Smooth muscle cell (in vitro differentiated cells): ENCODE data around the gene DLL4. TPM values are rescaled to one million over a fixed set of nuclear protein-coding genes. Genes with fewer than 3 reads are reported as not detected.

Source experiments
- DNase-seq: peaks from one replicate; lab custom pipeline; 2025; ENCODE audit not compliant: unreplicated experiment; lab: John Stamatoyannopoulos, UW
- H2AFZ ChIP-seq: fragments of 200-600 bp; sonication (generic); 2 replicates; pipeline ENCODE4 v1.6.0; 2016; ENCODE audit warnings: antibody characterized with exemption, low read depth, mild to moderate bottlenecking
- H3F3A ChIP-seq: fragments of 200-600 bp; sonication (generic); 2 replicates; pipeline ENCODE4 v1.6.0; 2017; ENCODE audit warnings: antibody characterized with exemption, low read depth
- H3K27ac ChIP-seq: fragments of 200-600 bp; sonication (generic); 2 replicates; pipeline ENCODE4 v1.5.1; 2016; ENCODE audit warnings: low read depth, mild to moderate bottlenecking
- H3K27me3 ChIP-seq: fragments of 200-600 bp; sonication (generic); 2 replicates; pipeline ENCODE4 v1.6.1; 2016; ENCODE audit warnings: low read depth, mild to moderate bottlenecking
- H3K36me3 ChIP-seq: fragments of 200-600 bp; sonication (generic); 2 replicates; pipeline ENCODE4 v1.5.1; 2016; ENCODE audit warnings: low read depth
- H3K4me1 ChIP-seq: fragments of 200-600 bp; sonication (generic); 2 replicates; pipeline ENCODE4 v1.5.1; 2016; ENCODE audit warnings: low read depth
- H3K4me2 ChIP-seq: fragments of 200-600 bp; sonication (generic); 2 replicates; pipeline ENCODE4 v1.6.0; 2016; ENCODE audit warnings: mild to moderate bottlenecking
- H3K4me3 ChIP-seq: fragments of 200-600 bp; sonication (generic); 2 replicates; pipeline ENCODE4 v1.5.1; 2016; ENCODE audit warnings: mild to moderate bottlenecking
- H3K79me2 ChIP-seq: fragments of 200-600 bp; sonication (generic); 2 replicates; pipeline ENCODE4 v1.6.0; 2016; ENCODE audit warnings: low read depth, mild to moderate bottlenecking
- H3K9ac ChIP-seq: fragments of 200-600 bp; sonication (generic); 2 replicates; pipeline ENCODE4 v1.6.0; 2016; ENCODE audit warnings: low read depth
- H3K9me3 ChIP-seq: fragments of 200-600 bp; sonication (generic); replicated peaks from 2 replicates; pipeline ENCODE4 v1.5.1; 2016; ENCODE audit warnings: low read depth
- H4K20me1 ChIP-seq: fragments of 200-600 bp; sonication (generic); 2 replicates; pipeline ENCODE4 v1.6.0; 2016; ENCODE audit warnings: low read depth
- WGBS: methylation state at CpG from one replicate; pipeline ENCODE4 v1.1.7; 2016; ENCODE audit warnings: low lambda C conversion rate; 5-methylcytosine and 5-hydroxymethylcytosine counted together
- polyA plus RNA-seq: library from polyadenylated mRNA; unstranded; fragments of >200 nt; fragmentation: Nextera tagmentation; extraction: Ambion mirVana; gene quantifications from 2 replicates; pipeline ENCODE4 v1.2.1, GENCODE V29; 2016
- total RNA-seq: library from RNA; depleted of rRNA; stranded (reverse); fragments of >200 nt; gene quantifications from 2 replicates; pipeline ENCODE4 v1.2.3, GENCODE V29; 2014
- TF ChIP-seq, protein P1 (sequence below): fragments of 200-600 bp; sonication (generic); IDR thresholded peaks from 2 replicates; pipeline ENCODE4 v1.5.1; 2017; ENCODE audit warnings: borderline replicate concordance, mild to moderate bottlenecking, antibody characterized with exemption; ENCODE audit not compliant: insufficient read depth, poor library complexity, severe bottlenecking

DLL4 gene
- total RNA-seq, result 0.04 TPM in 1 of 2 replicates, not detected in the other
- polyA plus RNA-seq, result 0.37 TPM in 1 of 2 replicates, not detected in the other

DNA sequence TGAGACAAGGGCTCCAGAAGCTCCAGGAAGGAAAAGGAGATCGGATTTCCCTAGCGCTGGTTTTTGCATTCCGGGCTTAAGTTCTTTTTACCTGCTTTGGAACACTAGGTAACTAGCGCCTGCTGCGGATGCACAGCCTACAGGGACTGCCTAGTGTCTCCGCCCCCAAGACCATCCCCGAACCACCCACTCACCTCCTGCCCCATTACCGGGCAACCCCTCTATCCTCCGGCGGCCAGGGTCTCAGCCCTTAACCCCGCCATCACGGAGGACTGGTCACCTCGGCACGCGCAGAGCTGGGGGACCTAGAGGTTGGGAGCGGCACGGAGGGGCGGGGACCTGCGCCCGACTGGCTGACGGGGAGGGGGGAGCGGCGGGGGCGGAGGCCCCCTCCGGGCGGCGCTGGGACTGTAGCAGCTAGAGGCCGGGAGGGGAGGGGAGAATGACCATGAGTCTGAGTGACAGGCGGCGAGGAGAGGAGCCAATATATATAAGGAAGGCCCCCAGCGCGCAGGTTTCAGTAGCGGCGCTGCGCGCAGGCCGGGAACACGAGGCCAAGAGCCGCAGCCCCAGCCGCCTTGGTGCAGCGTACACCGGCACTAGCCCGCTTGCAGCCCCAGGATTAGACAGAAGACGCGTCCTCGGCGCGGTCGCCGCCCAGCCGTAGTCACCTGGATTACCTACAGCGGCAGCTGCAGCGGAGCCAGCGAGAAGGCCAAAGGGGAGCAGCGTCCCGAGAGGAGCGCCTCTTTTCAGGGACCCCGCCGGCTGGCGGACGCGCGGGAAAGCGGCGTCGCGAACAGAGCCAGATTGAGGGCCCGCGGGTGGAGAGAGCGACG is at the start of gene DLL4:
Gene DLL4 (plus strand): TSS at position 520 of the 839 bp plus-strand sequence. CDS start 329 bp downstream, outside the sequence.
- H3K9me3 ChIP-seq, result no peaks in the 10 kb centered on the region
- under 1% methylated on average over 59 of the region's 71 CpGs for WGBS
- no peaks in the 10 kb centered on the region for H3F3A ChIP-seq
- H3K4me1 ChIP-seq, result peaks cover 50% of the 10 kb centered on the region
- peak within 1 kb of the TSS; percentile 52 for H3K4me3 ChIP-seq
- no peaks in the 10 kb centered on the region for H3K36me3 ChIP-seq
- peaks cover 99% of the 10 kb centered on the region for H3K27me3 ChIP-seq
- H3K9ac ChIP-seq, result no peak within 1 kb of the TSS
- H2AFZ ChIP-seq, result peak within 1 kb of the TSS; percentile 7
- no peak within 1 kb of the TSS for H3K27ac ChIP-seq
- H3K4me2 ChIP-seq, result peak within 1 kb of the TSS; percentile 90
- no peak for DNase-seq
- no peaks in the 10 kb centered on the region for H3K79me2 ChIP-seq
- H4K20me1 ChIP-seq, result peaks cover 8% of the 10 kb centered on the region
- TF ChIP-seq, protein P1, sequence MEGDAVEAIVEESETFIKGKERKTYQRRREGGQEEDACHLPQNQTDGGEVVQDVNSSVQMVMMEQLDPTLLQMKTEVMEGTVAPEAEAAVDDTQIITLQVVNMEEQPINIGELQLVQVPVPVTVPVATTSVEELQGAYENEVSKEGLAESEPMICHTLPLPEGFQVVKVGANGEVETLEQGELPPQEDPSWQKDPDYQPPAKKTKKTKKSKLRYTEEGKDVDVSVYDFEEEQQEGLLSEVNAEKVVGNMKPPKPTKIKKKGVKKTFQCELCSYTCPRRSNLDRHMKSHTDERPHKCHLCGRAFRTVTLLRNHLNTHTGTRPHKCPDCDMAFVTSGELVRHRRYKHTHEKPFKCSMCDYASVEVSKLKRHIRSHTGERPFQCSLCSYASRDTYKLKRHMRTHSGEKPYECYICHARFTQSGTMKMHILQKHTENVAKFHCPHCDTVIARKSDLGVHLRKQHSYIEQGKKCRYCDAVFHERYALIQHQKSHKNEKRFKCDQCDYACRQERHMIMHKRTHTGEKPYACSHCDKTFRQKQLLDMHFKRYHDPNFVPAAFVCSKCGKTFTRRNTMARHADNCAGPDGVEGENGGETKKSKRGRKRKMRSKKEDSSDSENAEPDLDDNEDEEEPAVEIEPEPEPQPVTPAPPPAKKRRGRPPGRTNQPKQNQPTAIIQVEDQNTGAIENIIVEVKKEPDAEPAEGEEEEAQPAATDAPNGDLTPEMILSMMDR, result no peak

- H3F3A ChIP-seq, result no peaks in the 10 kb centered on the region
- no peak for DNase-seq
- no peak overlapping the region for H3K9ac ChIP-seq
- no peak overlapping the region for H3K4me2 ChIP-seq
- TF ChIP-seq, protein P1, result no peak
- H3K4me3 ChIP-seq, result no peak overlapping the region
- no peaks in the 10 kb centered on the region for H3K4me1 ChIP-seq
- H4K20me1 ChIP-seq, result no peaks in the 10 kb centered on the region
- no peaks in the 10 kb centered on the region for H3K36me3 ChIP-seq
- no peak overlapping the region for H3K27ac ChIP-seq
- H2AFZ ChIP-seq, result no peak overlapping the region
- WGBS, result 88% methylated on average over 6 of the region's 6 CpGs
- no peaks in the 10 kb centered on the region for H3K9me3 ChIP-seq
- H3K79me2 ChIP-seq, result no peaks in the 10 kb centered on the region
- H3K27me3 ChIP-seq, result peaks cover under 1% of the 10 kb centered on the region
These were observed 49.5 kb upstream of the DLL4 start for GRCh38 chr15:40879609-40880008.

- Histone ChIP-seq H4K20me1 (no peaks in the 10 kb centered on the region), H3K27ac (no peak overlapping the region), H3K79me2 (no peaks in the 10 kb centered on the region), H3K4me2 (no peak overlapping the region), H2AFZ (no peak overlapping the region), H3K36me3 (no peaks in the 10 kb centered on the region), H3K9ac (no peak overlapping the region), H3K4me3 (no peak overlapping the region), H3K9me3 (no peaks in the 10 kb centered on the region), H3K4me1 (no peaks in the 10 kb centered on the region), H3K27me3 (no peaks in the 10 kb centered on the region), H3F3A (no peaks in the 10 kb centered on the region)
- WGBS, result 92% methylated on average over 6 of the region's 6 CpGs
- DNase-seq, result no peak
- TF ChIP-seq, protein P1, result no peak
These were observed 47.8 kb upstream of the DLL4 start for GRCh38 chr15:40881351-40881750.

DNA sequence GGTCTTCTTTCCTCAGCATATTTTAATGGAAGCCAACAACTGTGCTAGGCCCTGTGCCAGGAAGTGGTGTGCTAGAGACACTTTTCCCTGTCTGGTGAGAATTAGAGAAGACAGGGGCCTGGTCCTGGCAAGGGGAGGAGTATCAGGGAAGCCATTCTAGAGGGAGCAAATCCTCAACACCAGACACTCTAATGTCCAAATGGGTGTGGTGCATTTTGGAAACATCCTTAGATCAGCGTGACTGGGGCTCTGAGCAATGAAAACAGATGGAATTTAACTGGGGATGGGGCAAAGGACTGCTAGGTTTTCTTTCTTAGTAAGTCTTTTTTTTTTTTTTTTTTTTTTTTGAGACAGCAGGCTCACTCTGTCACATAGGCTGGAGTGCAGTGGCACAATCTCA is 42.6 kb upstream of the DLL4 start:
- Histone ChIP-seq H3K4me2 (no peak overlapping the region), H3K27ac (no peak overlapping the region), H2AFZ (no peak overlapping the region), H3K4me1 (no peaks in the 10 kb centered on the region), H3K36me3 (no peaks in the 10 kb centered on the region), H3K79me2 (no peaks in the 10 kb centered on the region), H4K20me1 (no peaks in the 10 kb centered on the region), H3K4me3 (no peak overlapping the region), H3F3A (no peaks in the 10 kb centered on the region), H3K27me3 (no peaks in the 10 kb centered on the region), H3K9me3 (no peaks in the 10 kb centered on the region), H3K9ac (no peak overlapping the region)
- DNase-seq, result no peak
- WGBS, result 79% methylated on average over 1 of the region's 1 CpG
- TF ChIP-seq, protein P1, result no peak
